OCI-LY3 (cell line): ENCODE results near the gene USP30.

Experiments used
- H2AFZ ChIP-seq: fragments of 200-600, 300-600 bp; shearing (Covaris generic); 2 replicates; pipeline ENCODE4 v1.6.0; 2014; ENCODE audit warnings: antibody characterized with exemption, low read depth, low read length
- H3K27ac ChIP-seq: fragments of 200-600, 300-600 bp; sonication (generic); 2 replicates; pipeline ENCODE4 v1.5.1; 2014; ENCODE audit warnings: mild to moderate bottlenecking, low read length, moderate library complexity, mixed read lengths
- H3K27me3 ChIP-seq: fragments of 200-600, 300-600 bp; sonication (generic); 2 replicates; pipeline ENCODE4 v1.6.1; 2014; ENCODE audit warnings: low read depth, low read length, mixed read lengths
- H3K36me3 ChIP-seq: fragments of 200-600, 300-600 bp; sonication (generic); replicated peaks from 2 replicates; pipeline ENCODE3; 2014; ENCODE audit warnings: low read depth, low read length, mixed read lengths
- H3K4me1 ChIP-seq: fragments of 300-600, 200-600 bp; sonication (generic); 2 replicates; pipeline ENCODE4 v1.6.1; 2014; ENCODE audit warnings: low read length, mixed read lengths
- H3K4me2 ChIP-seq: fragments of 200-600, 300-600 bp; sonication (generic); 2 replicates; pipeline ENCODE4 v1.6.1; 2014; ENCODE audit warnings: low read length, mixed read lengths
- H3K4me3 ChIP-seq: fragments of 300-600, 200-600 bp; sonication (generic); 2 replicates; pipeline ENCODE4 v1.5.1; 2014; ENCODE audit warnings: antibody characterized with exemption, mild to moderate bottlenecking, low read length, moderate library complexity
- H3K79me2 ChIP-seq: fragments of 300-600, 200-600 bp; shearing (Covaris generic); 2 replicates; pipeline ENCODE4 v1.6.1; 2014; ENCODE audit warnings: mild to moderate bottlenecking, low read length, mixed read lengths
- H3K9ac ChIP-seq: fragments of 300-600, 200-600 bp; shearing (Covaris generic); 2 replicates; pipeline ENCODE4 v1.6.0; 2014; ENCODE audit warnings: mild to moderate bottlenecking, low read length, moderate library complexity
- H3K9me3 ChIP-seq: fragments of 200-600, 300-600 bp; shearing (Covaris generic); 2 replicates; pipeline ENCODE4 v1.6.1; 2014; ENCODE audit warnings: low read length, mixed read lengths; ENCODE audit not compliant: insufficient read depth
- H4K20me1 ChIP-seq: fragments of 200-600, 300-600 bp; sonication (generic); 2 replicates; pipeline ENCODE4 v1.6.1; 2016; ENCODE audit warnings: low read length, mixed read lengths; ENCODE audit not compliant: insufficient read depth
- CTCF ChIP-seq: fragments of 200-600, 300-600 bp; sonication (generic); IDR thresholded peaks from 2 replicates; pipeline ENCODE4 v1.5.1; 2014; ENCODE audit warnings: antibody characterized with exemption, low read length, low read depth
- EZH2phosphoT487 ChIP-seq: fragments of 200-600 bp; shearing (Covaris generic); IDR thresholded peaks from 2 replicates; pipeline ENCODE4 v1.6.1; 2018; ENCODE audit warnings: antibody characterized with exemption, mixed run types, low read depth

The USP30 gene

GRCh38 chr12:109116611-109116949 lies 64.2 kb downstream of the USP30 start:
- Histone ChIP-seq H3K4me1 (no peaks in the 10 kb centered on the region), H3K9me3 (no peaks in the 10 kb centered on the region), H3K9ac (no peak overlapping the region), H3K27ac (no peak overlapping the region), H3K4me3 (no peak overlapping the region), H3K4me2 (no peak overlapping the region), H3K36me3 (no peaks in the 10 kb centered on the region), H3K79me2 (no peaks in the 10 kb centered on the region), H3K27me3 (no peaks in the 10 kb centered on the region), H4K20me1 (no peaks in the 10 kb centered on the region), H2AFZ (no peak overlapping the region)
- TF ChIP-seq CTCF (no peak), EZH2phosphoT487 (no peak)

- Histone ChIP-seq H3K4me1 (peaks cover 5% of the 10 kb centered on the region; the same call in 1 of the 2 replicates), H4K20me1 (no peaks in the 10 kb centered on the region), H3K9ac (no peak overlapping the region), H3K4me2 (no peak overlapping the region), H3K27ac (no peak overlapping the region), H3K79me2 (no peaks in the 10 kb centered on the region), H2AFZ (no peak overlapping the region), H3K4me3 (no peak overlapping the region), H3K9me3 (no peaks in the 10 kb centered on the region), H3K36me3 (no peaks in the 10 kb centered on the region), H3K27me3 (no peaks in the 10 kb centered on the region; the same call in 1 of the 2 replicates)
- TF ChIP-seq CTCF (no peak), EZH2phosphoT487 (no peak)
Measured at GRCh38 chr12:109120095-109120494, 67.7 kb downstream of the USP30 start.

GRCh38 chr12:109120557-109120956 lies 68.2 kb downstream of the USP30 start:
- no peak overlapping the region for H3K9ac ChIP-seq
- no peaks in the 10 kb centered on the region for H3K9me3 ChIP-seq
- H3K4me2 ChIP-seq, result no peak overlapping the region
- no peaks in the 10 kb centered on the region for H3K36me3 ChIP-seq
- no peaks in the 10 kb centered on the region for H4K20me1 ChIP-seq
- H3K4me1 ChIP-seq, result peaks cover 5% of the 10 kb centered on the region; the same call in 1 of the 2 replicates
- H2AFZ ChIP-seq, result no peak overlapping the region
- no peaks in the 10 kb centered on the region for H3K79me2 ChIP-seq
- H3K27me3 ChIP-seq, result no peaks in the 10 kb centered on the region; the same call in 1 of the 2 replicates
- H3K27ac ChIP-seq, result no peak overlapping the region
- H3K4me3 ChIP-seq, result no peak overlapping the region
- TF ChIP-seq CTCF (no peak), EZH2phosphoT487 (no peak)

DNA sequence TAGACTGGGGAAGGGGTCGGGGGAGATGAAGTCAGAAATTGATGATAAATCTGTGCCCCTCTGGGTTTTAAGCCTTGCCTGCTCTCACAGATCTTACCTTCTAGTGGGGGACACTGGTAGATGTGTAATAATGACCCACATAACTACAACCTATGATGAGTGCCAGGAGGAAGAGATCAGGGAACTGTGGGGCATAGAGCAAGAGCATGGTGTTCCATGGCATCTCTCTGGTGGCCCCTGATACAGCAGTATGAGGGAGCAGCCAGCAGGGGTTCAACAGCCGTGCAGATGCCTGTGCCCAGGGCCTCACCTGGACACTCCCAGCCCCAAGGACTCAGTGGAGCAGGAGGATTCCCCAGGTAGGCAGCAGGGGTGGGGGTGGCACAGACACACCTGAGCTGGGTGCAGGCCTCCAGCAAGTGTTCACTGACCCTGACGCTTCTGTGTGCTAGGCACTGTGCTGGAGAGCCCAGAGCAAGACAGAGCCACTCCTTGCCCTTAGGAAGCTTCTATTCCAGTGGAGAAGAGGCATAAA lies 69.0 kb downstream of the USP30 start:
- Histone ChIP-seq H2AFZ (no peak overlapping the region), H4K20me1 (no peaks in the 10 kb centered on the region), H3K4me2 (no peak overlapping the region), H3K36me3 (no peaks in the 10 kb centered on the region), H3K4me3 (no peak overlapping the region), H3K9me3 (no peaks in the 10 kb centered on the region), H3K9ac (no peak overlapping the region), H3K4me1 (peaks cover 5% of the 10 kb centered on the region; the same call in 1 of the 2 replicates), H3K79me2 (no peaks in the 10 kb centered on the region), H3K27me3 (no peaks in the 10 kb centered on the region; the same call in 1 of the 2 replicates), H3K27ac (no peak overlapping the region)
- no peak for TF ChIP-seq EZH2phosphoT487
- TF ChIP-seq CTCF, result no peak
